NB4 (cell line): Measurements from ENCODE around the gene SLC6A2.

Source experiments
- CTCF ChIP-seq: IDR thresholded peaks from one replicate; pipeline ENCODE4 v1.5.1; 2012; ENCODE audit warnings: low read depth, low read length
- MAX ChIP-seq: IDR thresholded peaks from 2 replicates; pipeline ENCODE4 v1.6.1; 2011; ENCODE audit warnings: low read depth, low read length
- MYC ChIP-seq: IDR thresholded peaks from 2 replicates; pipeline ENCODE4 v1.6.1; 2011; ENCODE audit warnings: low read depth, low read length
- POLR2A ChIP-seq: IDR thresholded peaks from 2 replicates; pipeline ENCODE4 v1.6.1; 2011; ENCODE audit warnings: mild to moderate bottlenecking; ENCODE audit not compliant: insufficient read length; ENCODE audit errors: extremely low read depth

DNA sequence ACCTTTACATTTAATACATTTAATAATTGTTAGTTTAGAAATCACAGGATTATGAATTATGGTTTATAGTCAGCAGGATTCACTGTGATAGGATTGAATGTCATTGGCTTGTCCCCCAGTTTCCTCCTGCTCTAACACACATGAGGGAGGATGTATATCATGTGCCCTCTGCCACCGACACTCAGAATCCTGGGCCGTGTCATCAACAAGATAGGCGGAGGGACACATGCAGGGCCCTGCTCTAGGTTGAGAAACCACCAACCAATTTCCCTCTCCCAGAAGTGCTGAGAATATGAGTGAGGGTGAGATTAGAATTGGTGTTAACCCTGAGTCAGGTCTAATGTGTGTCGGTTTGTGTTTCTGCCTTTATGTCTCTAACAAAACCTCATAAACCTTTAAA, 92.0 kb downstream of the SLC6A2 start:
- no peak for TF ChIP-seq CTCF
- no peak for TF ChIP-seq MAX
- TF ChIP-seq POLR2A: no peak
- no peak for TF ChIP-seq MYC
